Prostate gland (tissue), 2 donors: ENCODE data around the gene PTPRA. TPM values are rescaled to one million over a fixed set of nuclear protein-coding genes. Genes with fewer than 3 reads are reported as not detected.

Experiments used
- DNase-seq: peaks from one replicate; pipeline ENCODE4 v3.0.0-alpha.2; 2019; ENCODE audit warnings: low spot score
- H3K27ac ChIP-seq, 2 donors: fragments of 200-600 bp; sonication (generic); 2 replicates each; pipeline ENCODE4 v1.5.1; 2017 to 2019
- H3K27me3 ChIP-seq: fragments of 200-600 bp; sonication (generic); replicated peaks from 2 replicates; pipeline ENCODE4 v1.5.1; 2019; ENCODE audit not compliant: insufficient read depth
- H3K36me3 ChIP-seq, 2 donors: fragments of 200-600 bp; sonication (generic); 1 replicate in 1 of 2; 2 replicates in 1 of 2; pipeline versions ENCODE4 v1.5.1 to v1.8.1; 2017 to 2019
- H3K4me1 ChIP-seq: fragments of 200-600 bp; sonication (generic); replicated peaks from 2 replicates; pipeline ENCODE4 v1.5.1; 2019
- H3K4me3 ChIP-seq, 2 donors: fragments of 200-600 bp; sonication (generic); 2 replicates each; pipeline ENCODE4 v1.5.1; 2017 to 2019
- H3K9me3 ChIP-seq: fragments of 200-600 bp; sonication (generic); 2 replicates; pipeline ENCODE4 v1.5.1; 2017
- POLR2A ChIP-seq: fragments of 450-650 bp; IDR thresholded peaks from one replicate; pipeline ENCODE4 v1.6.1; 2016; ENCODE audit warnings: antibody characterized with exemption, mild to moderate bottlenecking
- POLR2AphosphoS5 ChIP-seq: sonication (generic); formaldehyde crosslinking; IDR thresholded peaks from one replicate; pipeline ENCODE4 v1.6.1; 2017; ENCODE audit warnings: antibody characterized with exemption
- WGBS: methylation state at CpG from one replicate; pipeline ENCODE4 v1.1.5; 2018; 5-methylcytosine and 5-hydroxymethylcytosine counted together
- intact Hi-C: fragments of 100-400 bp; cut with DNase I; formaldehyde crosslinking; loops from one replicate; pipeline ENCODE4 v1.14.2; 2022
- total RNA-seq, 2 donors: library from RNA; depleted of rRNA; stranded (reverse); fragments of >200 nt; gene quantifications; one replicate each; pipeline ENCODE4 v1.1.0, GENCODE V29; 2016
- TF ChIP-seq, protein P1 (sequence below), 4 experiments: fragments of 200-600 bp in 2 of 4; fragments of 450-650 bp in 2 of 4; sonication (generic) in 2 of 4; IDR thresholded peaks; 1 replicate in 3 of 4; 2 replicates in 1 of 4; pipeline ENCODE4 v1.5.1; 2016 to 2019; ENCODE audit warnings: antibody characterized with exemption in 4 of 4, mild to moderate bottlenecking in 2 of 4, moderate library complexity in 2 of 4

The PTPRA gene
- total RNA-seq, 2 donors from 2014 or later, result 57.7 to 83.6 TPM

DNA sequence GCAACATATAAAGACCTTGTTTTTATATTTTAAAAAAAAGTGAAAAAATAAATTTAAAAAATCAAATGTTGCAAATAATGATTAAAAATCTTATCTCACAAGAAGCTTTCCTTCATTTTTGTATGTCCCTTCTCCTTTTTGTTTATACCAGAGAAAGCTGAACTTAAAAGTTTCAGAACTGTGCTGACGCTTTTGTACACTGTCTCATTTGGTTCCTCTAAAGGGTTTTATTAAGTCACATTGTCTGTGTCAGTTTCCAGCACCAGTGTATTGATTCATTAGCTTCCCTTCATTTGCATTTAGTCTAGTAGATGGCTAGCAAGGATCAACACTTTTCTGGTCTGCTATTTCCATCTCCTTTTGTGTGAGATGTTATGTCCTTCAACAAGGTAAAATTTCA lies 39.5 kb upstream of the PTPRA start:
- Histone ChIP-seq H3K27me3 (no peaks in the 10 kb centered on the region), H3K9me3 (no peaks in the 10 kb centered on the region), H3K4me1 (no peaks in the 10 kb centered on the region), H3K4me3 (no peak overlapping the region), H3K36me3 (no peaks in the 10 kb centered on the region), H3K27ac (no peak overlapping the region)
- WGBS, result 88% methylated on average over 1 of the region's 1 CpG
- intact Hi-C loops, result no loop called here
- TF ChIP-seq, protein P1, sequence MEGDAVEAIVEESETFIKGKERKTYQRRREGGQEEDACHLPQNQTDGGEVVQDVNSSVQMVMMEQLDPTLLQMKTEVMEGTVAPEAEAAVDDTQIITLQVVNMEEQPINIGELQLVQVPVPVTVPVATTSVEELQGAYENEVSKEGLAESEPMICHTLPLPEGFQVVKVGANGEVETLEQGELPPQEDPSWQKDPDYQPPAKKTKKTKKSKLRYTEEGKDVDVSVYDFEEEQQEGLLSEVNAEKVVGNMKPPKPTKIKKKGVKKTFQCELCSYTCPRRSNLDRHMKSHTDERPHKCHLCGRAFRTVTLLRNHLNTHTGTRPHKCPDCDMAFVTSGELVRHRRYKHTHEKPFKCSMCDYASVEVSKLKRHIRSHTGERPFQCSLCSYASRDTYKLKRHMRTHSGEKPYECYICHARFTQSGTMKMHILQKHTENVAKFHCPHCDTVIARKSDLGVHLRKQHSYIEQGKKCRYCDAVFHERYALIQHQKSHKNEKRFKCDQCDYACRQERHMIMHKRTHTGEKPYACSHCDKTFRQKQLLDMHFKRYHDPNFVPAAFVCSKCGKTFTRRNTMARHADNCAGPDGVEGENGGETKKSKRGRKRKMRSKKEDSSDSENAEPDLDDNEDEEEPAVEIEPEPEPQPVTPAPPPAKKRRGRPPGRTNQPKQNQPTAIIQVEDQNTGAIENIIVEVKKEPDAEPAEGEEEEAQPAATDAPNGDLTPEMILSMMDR (IDR thresholded peaks at IDR 0.05), result no peak
- TF ChIP-seq POLR2A, result no peak
- no peak for DNase-seq

DNA sequence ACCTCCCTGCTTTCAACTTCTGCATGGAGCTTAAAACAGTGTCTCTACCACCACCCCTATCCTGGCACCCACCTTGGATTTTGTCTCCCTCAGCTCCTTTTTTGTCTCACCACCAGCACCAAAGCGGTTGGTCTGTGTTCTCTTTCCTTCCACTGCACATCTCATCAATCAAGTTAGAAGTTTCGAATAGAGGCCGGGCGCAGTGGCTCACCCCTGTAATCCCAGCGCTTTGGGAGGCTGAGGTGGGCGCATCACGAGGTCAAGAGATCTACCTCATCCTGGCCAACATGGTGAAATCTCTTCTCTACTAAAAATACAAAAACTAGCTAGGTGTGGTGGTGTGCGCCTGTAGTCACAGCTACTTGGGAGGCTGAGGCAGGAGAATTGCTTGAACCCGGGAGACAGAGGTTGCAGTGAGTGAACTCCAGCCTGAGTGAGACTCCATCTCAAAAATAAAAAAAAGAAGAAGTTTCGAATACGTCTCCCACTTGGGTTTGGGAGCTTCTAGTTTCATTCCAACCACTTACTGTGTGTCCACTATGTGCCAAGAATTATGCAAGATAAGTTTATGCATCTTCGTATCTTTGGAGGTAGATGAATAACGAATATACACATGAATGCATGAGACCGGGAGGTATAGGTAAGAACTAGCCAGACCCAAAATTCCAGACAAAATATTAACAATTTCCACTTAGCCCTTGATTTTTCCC lies 38.7 kb upstream of the PTPRA start:
- 97% methylated on average over 14 of the region's 14 CpGs for WGBS
- H3K27ac ChIP-seq, result no peak overlapping the region
- H3K27me3 ChIP-seq, result no peaks in the 10 kb centered on the region
- TF ChIP-seq POLR2AphosphoS5, result no peak
- no peak for TF ChIP-seq POLR2A
- TF ChIP-seq, protein P1 (IDR thresholded peaks at IDR 0.05), result no peak
- no peak for DNase-seq
- no peak overlapping the region for H3K4me3 ChIP-seq
- H3K4me1 ChIP-seq, result no peaks in the 10 kb centered on the region
- H3K36me3 ChIP-seq, result no peaks in the 10 kb centered on the region
- H3K9me3 ChIP-seq, result no peaks in the 10 kb centered on the region
- intact Hi-C loops, result no loop called here

DNA sequence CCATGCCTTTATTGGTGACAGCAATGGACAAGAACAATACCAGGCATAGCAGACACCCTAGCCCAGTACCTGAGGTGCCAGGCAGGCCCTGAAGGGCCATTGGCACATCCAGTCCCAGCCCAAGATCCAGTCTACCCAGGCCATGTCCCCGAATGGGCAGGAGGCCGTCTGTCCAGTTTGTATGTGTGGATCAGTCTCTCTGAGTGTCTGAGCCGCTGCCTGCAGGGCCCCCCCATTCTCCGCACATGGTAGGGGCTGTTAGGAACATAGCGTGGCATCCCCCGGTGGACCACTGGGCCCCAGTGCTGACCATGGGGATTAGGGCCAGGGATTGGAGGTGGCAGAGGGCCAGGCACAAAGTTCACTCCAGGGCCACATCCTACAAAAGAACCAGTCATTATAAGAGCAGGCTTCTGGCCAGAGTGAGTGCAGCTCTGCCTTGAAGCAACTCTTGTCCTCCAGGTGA lies 37.9 kb upstream of the PTPRA start:
- H3K4me3 ChIP-seq, result no peak overlapping the region
- H3K4me1 ChIP-seq, result peaks cover 3% of the 10 kb centered on the region
- H3K36me3 ChIP-seq, result no peaks in the 10 kb centered on the region
- intact Hi-C loops, result no loop called here
- no peaks in the 10 kb centered on the region for H3K9me3 ChIP-seq
- WGBS, result 94% methylated on average over 6 of the region's 6 CpGs
- TF ChIP-seq POLR2AphosphoS5 (no peak), POLR2A (no peak)
- TF ChIP-seq, protein P1 (IDR thresholded peaks at IDR 0.05), result no peak
- H3K27ac ChIP-seq, result no peak overlapping the region
- H3K27me3 ChIP-seq, result no peaks in the 10 kb centered on the region
- no peak for DNase-seq

DNA sequence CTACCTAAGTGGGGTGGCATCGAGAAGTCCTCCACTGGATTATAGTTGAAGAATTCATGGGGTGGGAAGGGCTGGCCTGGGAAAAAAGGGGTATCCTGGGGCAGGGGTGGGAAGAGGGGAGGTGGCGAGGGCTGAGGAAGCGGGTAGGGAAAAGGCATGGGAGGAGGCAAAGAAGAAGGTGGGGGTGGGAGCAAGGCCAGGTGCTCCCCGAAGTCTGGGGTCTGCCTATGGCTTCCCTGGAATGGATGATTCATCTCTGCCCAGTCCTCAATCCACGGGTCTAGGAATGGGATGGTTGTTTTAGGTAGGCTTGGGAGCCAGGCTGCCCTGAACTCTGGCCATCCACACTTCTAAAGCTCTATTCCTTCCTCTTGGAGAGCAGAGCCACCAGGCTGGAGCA lies 37.2 kb upstream of the PTPRA start:
- intact Hi-C loops, result no loop called here
- Histone ChIP-seq H3K27me3 (no peaks in the 10 kb centered on the region), H3K9me3 (no peaks in the 10 kb centered on the region), H3K27ac (no peak overlapping the region), H3K4me1 (peaks cover 3% of the 10 kb centered on the region), H3K36me3 (no peaks in the 10 kb centered on the region), H3K4me3 (no peak overlapping the region)
- 90% methylated on average over 5 of the region's 5 CpGs for WGBS
- no peak for DNase-seq
- TF ChIP-seq POLR2A, result no peak
- TF ChIP-seq POLR2AphosphoS5, result no peak
- TF ChIP-seq, protein P1 (IDR thresholded peaks at IDR 0.05), result no peak

DNA sequence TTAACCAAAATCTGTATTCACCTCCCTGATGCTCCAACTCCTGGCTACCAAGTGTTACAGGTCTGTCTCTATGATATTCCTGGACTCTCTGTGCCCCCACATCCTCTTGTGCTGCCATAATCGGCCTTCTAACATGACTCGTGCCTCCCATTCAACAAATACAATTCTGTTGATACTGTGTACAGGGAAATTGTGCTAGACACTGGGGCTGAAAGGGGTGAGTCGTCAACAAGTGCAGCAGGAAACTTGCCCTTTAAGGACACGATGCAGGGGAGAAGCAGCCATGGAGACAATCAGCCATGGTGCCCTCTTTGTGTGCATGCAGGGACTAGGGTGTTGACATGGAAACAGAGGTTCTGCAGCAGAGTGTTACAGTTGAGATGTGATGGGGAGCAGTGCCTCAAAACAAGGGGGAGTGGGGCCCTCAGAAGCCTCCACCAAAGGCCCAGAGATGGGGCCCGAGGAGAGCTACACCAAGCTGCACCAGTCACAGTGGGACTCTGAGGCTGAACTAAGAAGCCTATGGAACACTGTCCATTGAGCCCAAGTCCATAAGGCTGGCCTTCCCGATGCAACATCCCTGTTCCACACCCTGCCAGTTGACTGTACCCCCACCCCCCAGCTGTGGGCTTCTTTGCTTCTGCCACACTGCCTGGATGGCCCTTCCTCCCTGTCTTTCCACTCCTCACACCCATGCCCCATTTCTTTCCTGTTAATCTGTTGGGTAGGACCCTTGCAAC lies 35.9 kb upstream of the PTPRA start:
- Histone ChIP-seq H3K4me3 (no peak overlapping the region), H3K9me3 (no peaks in the 10 kb centered on the region), H3K4me1 (peaks cover 3% of the 10 kb centered on the region), H3K27me3 (no peaks in the 10 kb centered on the region), H3K36me3 (no peaks in the 10 kb centered on the region), H3K27ac (no peak overlapping the region)
- TF ChIP-seq POLR2AphosphoS5 (no peak), POLR2A (no peak)
- TF ChIP-seq, protein P1 (IDR thresholded peaks at IDR 0.05), result no peak
- 93% methylated on average over 6 of the region's 6 CpGs for WGBS
- DNase-seq, result no peak
- intact Hi-C loops, result no loop called here
